Skeletal muscle satellite cell (primary cell): ENCODE measurements around the gene OR5W2. TPM values are rescaled to one million over a fixed set of nuclear protein-coding genes. Genes with fewer than 3 reads are reported as not detected.
"Not testable (repeated sequence)": the region's sequence is repeated elsewhere in the genome, so short reads cannot be mapped to it uniquely, and the experiment has no call there.

Source experiments
- H3K27me3 ChIP-seq: 2 replicates; pipeline ENCODE4 v1.7.0; 2013; ENCODE audit warnings: low read length; ENCODE audit not compliant: control insufficient read depth, insufficient read depth
- H3K36me3 ChIP-seq: 2 replicates; pipeline ENCODE4 v1.7.0; 2013; ENCODE audit warnings: mild to moderate bottlenecking, control low read depth, low read length; ENCODE audit not compliant: insufficient read depth
- H3K4me1 ChIP-seq: 2 replicates; pipeline ENCODE4 v1.7.0; 2013; ENCODE audit warnings: low read length; ENCODE audit not compliant: control insufficient read depth, insufficient read depth
- H3K4me2 ChIP-seq: 2 replicates; pipeline ENCODE4 v1.7.0; 2013; ENCODE audit warnings: mild to moderate bottlenecking, low read length
- H3K4me3 ChIP-seq: 2 replicates; pipeline ENCODE4 v1.7.0; 2013; ENCODE audit warnings: low read length
- H3K9ac ChIP-seq: 2 replicates; pipeline ENCODE4 v1.7.0; 2013; ENCODE audit warnings: mild to moderate bottlenecking, low read depth, low read length, moderate library complexity
- H3K9me3 ChIP-seq: replicated peaks from 2 replicates; pipeline ENCODE4 v1.7.0; 2013; ENCODE audit warnings: mild to moderate bottlenecking, control low read depth, low read length
- small RNA-seq: library from RNA; depleted of rRNA; stranded (forward); fragments of <200 nt; gene quantifications from one replicate; pipeline ENCODE3, GENCODE V24; 2012

Gene OR5W2

DNA sequence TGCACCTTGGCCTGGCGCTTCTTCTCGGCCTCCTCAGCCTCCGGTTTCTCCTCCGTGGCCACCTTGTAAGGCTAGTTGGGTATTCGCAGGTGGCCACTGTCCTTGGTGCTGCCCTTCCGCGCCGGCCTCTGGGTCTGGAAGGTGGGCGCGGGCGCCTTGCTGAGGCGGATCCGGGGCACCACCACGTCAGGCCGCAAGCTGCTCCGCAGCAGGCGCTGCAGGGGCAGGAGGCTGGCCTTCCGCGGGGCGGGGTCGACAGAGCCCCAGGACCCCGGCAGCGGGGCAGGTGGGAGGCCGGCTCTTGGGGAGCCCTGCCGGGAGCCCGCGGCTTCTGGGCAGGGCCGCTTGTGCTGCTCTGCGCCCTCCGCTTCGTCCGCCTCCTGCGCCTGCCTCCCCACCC, 41.7 kb downstream of the OR5W2 start:
- not testable (repeated sequence) for H3K36me3 ChIP-seq, H3K4me1 ChIP-seq, H3K4me3 ChIP-seq, H3K4me2 ChIP-seq, H3K9ac ChIP-seq, H3K9me3 ChIP-seq, H3K27me3 ChIP-seq

DNA sequence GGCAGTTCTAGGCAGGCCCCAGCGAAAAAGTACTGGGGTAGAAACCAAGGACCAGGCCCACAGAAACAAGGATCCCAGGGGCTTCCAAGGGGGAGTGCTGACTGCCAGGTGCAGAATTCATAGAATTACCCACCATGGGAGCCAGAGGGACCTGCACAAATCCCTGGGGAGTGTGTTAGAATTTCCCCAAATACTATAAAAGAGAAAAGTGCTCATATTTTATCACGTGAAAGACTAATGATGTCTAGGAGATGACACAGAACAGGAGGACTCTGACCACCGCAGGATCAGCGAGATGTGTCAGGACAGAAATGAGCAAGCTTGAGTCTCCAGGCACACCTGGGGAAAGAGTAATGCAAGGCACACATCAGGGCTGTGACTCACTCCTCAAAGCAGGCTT, 47.0 kb downstream of the OR5W2 start:
- H3K4me2 ChIP-seq, H3K4me3 ChIP-seq, H3K36me3 ChIP-seq, H3K27me3 ChIP-seq, H3K4me1 ChIP-seq, H3K9ac ChIP-seq, H3K9me3 ChIP-seq: not testable (repeated sequence)

Small RNA genes lying within 50 kb of the gene (small RNA-seq; reads per million reads assigned to genes)
- gene AC036111.3, result not detected
